K562 (cell line): ENCODE measurements around the gene VWC2L. TPM values are rescaled to one million over a fixed set of nuclear protein-coding genes. Genes with fewer than 3 reads are reported as not detected.

Experiments
- ATAC-seq: fragments of 200-7000 bp; cut with Tn5 transposase; 3 replicates; pipeline ENCODE4 v1.9.1; 2020; ENCODE audit warnings: moderate library complexity
- BruUV-seq: library from RNA; stranded (reverse); fragments of 400-500 nt; replicated peaks from 2 replicates; lab custom pipeline; 2021; lab: Mats Ljungman, UMichigan
- CTCF ChIA-PET: fragments of 300-600 bp; formaldehyde crosslinking; extraction: SDS; loops from one replicate; lab custom pipeline; 2021; ENCODE audit warnings: low intra/inter-chr PET ratio; lab: Yijun Ruan, JAX
- POLR2A ChIA-PET: fragments of 300-600, 350-650 bp; sonication (Branson Sonifier 250); formaldehyde crosslinking; extraction: SDS; loops from one replicate; lab custom pipeline; 2021; ENCODE audit warnings: antibody characterized with exemption, inconsistent platforms; lab: Yijun Ruan, JAX
- DNase-seq, 4 experiments: peaks; one replicate each; pipeline versions ENCODE4 v3.0.0 to v3.0.0-alpha.2; 2011 to 2018; ENCODE audit warnings: low spot score in 3 of 4, mixed read lengths in 3 of 4; ENCODE audit errors: extremely low read depth in 1 of 4
- FAIRE-seq: peaks from 2 replicates; lab custom pipeline; 2011; peaks lifted over from hg19 to GRCh38; lab: Jason Lieb, UNC
- H2AFZ ChIP-seq: 2 replicates; pipeline ENCODE4 v1.6.0; 2011; ENCODE audit warnings: low read depth, low read length, control low read depth, inconsistent platforms
- H3K27ac ChIP-seq: fragments of 200-600 bp; 3 replicates; pipeline ENCODE4 v1.8.0; 2011; ENCODE audit warnings: low read depth, mild to moderate bottlenecking, control low read depth, inconsistent platforms, low read length, moderate library complexity, mixed read lengths; ENCODE audit errors: extremely low read depth
- H3K27me3 ChIP-seq, 2 experiments: fragments of 300-600 bp in 1 of 2; 2 replicates in 1 of 2; 3 replicates in 1 of 2; pipeline versions ENCODE4 v1.6.0 to v1.8.0; 2011; ENCODE audit warnings: inconsistent platforms in 2 of 2, low read length in 2 of 2, mild to moderate bottlenecking in 1 of 2, mixed read lengths in 1 of 2, moderate library complexity in 1 of 2; ENCODE audit not compliant: control insufficient read depth in 2 of 2, insufficient read depth in 2 of 2
- H3K36me3 ChIP-seq: fragments of 300-600 bp; 3 replicates; pipeline ENCODE4 v1.8.0; 2011; ENCODE audit warnings: mild to moderate bottlenecking, low read length, inconsistent platforms; ENCODE audit not compliant: control insufficient read depth, insufficient read depth
- H3K4me1 ChIP-seq, 2 experiments: fragments of 200-600 bp in 1 of 2; replicated peaks in 1 of 2; 2 replicates in 1 of 2; 3 replicates in 1 of 2; pipeline versions ENCODE4 v1.5.1 to v1.8.0; 2011; ENCODE audit warnings: inconsistent platforms in 2 of 2, low read length in 2 of 2, mild to moderate bottlenecking in 1 of 2, mixed read lengths in 1 of 2, moderate library complexity in 1 of 2; ENCODE audit not compliant: control insufficient read depth in 2 of 2, insufficient read depth in 2 of 2
- H3K4me2 ChIP-seq: 2 replicates; pipeline ENCODE4 v1.6.1; 2011; ENCODE audit warnings: low read length, control low read depth, inconsistent platforms, mixed read lengths; ENCODE audit not compliant: insufficient read depth
- H3K4me3 ChIP-seq: fragments of 200-600 bp; sonication (generic), shearing (Covaris generic); 2 replicates; pipeline ENCODE4 v1.5.1; 2016; ENCODE audit warnings: control low read depth, inconsistent platforms
- H3K79me2 ChIP-seq: fragments of 200-600 bp; 3 replicates; pipeline ENCODE4 v1.8.0; 2011; ENCODE audit warnings: low read length, inconsistent platforms; ENCODE audit not compliant: control insufficient read depth, insufficient read depth
- H3K9ac ChIP-seq, 2 experiments: 2 replicates each; pipeline versions ENCODE4 v1.6.0 to v1.6.1; 2011; ENCODE audit warnings: low read depth in 2 of 2, low read length in 2 of 2, control low read depth in 1 of 2, inconsistent platforms in 1 of 2, mild to moderate bottlenecking in 1 of 2, mixed read lengths in 1 of 2; ENCODE audit not compliant: insufficient read depth in 1 of 2
- H3K9me1 ChIP-seq: one replicate; pipeline ENCODE4 v1.6.0; 2011; ENCODE audit warnings: inconsistent platforms, mild to moderate bottlenecking, low read length, moderate library complexity; ENCODE audit not compliant: control insufficient read depth, insufficient read depth
- H3K9me3 ChIP-seq: replicated peaks from 2 replicates; pipeline ENCODE4 v1.5.1; 2011; ENCODE audit warnings: low read depth, low read length, inconsistent platforms; ENCODE audit not compliant: control insufficient read depth, insufficient read depth
- H4K20me1 ChIP-seq: replicated peaks from 2 replicates; pipeline ENCODE4 v1.6.1; 2011; ENCODE audit warnings: low read length, inconsistent platforms, mixed read lengths; ENCODE audit not compliant: control insufficient read depth, insufficient read depth
- CREB3 ChIP-seq: fragments of 450-650 bp; conservative IDR thresholded peaks from 2 replicates; pipeline ENCODE4 v1.6.1; 2016; ENCODE audit warnings: missing genetic modification characterization, low read depth, mild to moderate bottlenecking, missing compliant biosample characterization, moderate library complexity
- ESRRB ChIP-seq: fragments of 250-450 bp; sonication (Bioruptor Pico); IDR thresholded peaks from 2 replicates; pipeline ENCODE4 v1.5.0; 2020; ENCODE audit warnings: mild to moderate bottlenecking, moderate library complexity, borderline replicate concordance
- HMGXB4 ChIP-seq: sonication (generic); formaldehyde crosslinking; IDR thresholded peaks from 2 replicates; pipeline ENCODE4 v1.8.1; 2023; ENCODE audit warnings: mild to moderate bottlenecking, missing genetic modification reagents
- NR1H2 ChIP-seq: sonication (generic); formaldehyde crosslinking; IDR thresholded peaks from 2 replicates; pipeline ENCODE4 v1.4.0; 2020; ENCODE audit warnings: mild to moderate bottlenecking, missing genetic modification reagents
- PKNOX1 ChIP-seq: fragments of 450-650 bp; IDR thresholded peaks from 2 replicates; pipeline ENCODE4 v1.6.1; 2016
- POLR2B ChIP-seq: fragments of 450-650 bp; IDR thresholded peaks from 2 replicates; pipeline ENCODE4 v1.6.1; 2018; ENCODE audit warnings: low read depth; ENCODE audit not compliant: partially characterized antibody
- RBM14 ChIP-seq: fragments of 200-400 bp; formaldehyde crosslinking; IDR thresholded peaks from 2 replicates; pipeline ENCODE4 v1.6.1; 2018; ENCODE audit warnings: low read depth, mild to moderate bottlenecking, low read length, moderate library complexity, borderline replicate concordance; ENCODE audit not compliant: insufficient read depth
- SPI1 ChIP-seq: IDR thresholded peaks from 2 replicates; pipeline ENCODE4 v1.6.1; 2011; ENCODE audit warnings: low read depth, low read length, control low read depth, borderline replicate concordance
- STAT5B ChIP-seq: fragments of 250-450 bp; sonication (Bioruptor Pico); IDR thresholded peaks from 2 replicates; pipeline ENCODE4 v1.8.0; 2021; ENCODE audit warnings: mild to moderate bottlenecking, inconsistent platforms
- XRCC3 ChIP-seq: fragments of 450-650 bp; IDR thresholded peaks from 2 replicates; pipeline ENCODE4 v1.6.1; 2017; ENCODE audit warnings: mild to moderate bottlenecking, moderate library complexity
- ZNF212 ChIP-seq: fragments of 450-650 bp; formaldehyde crosslinking; IDR thresholded peaks from 2 replicates; pipeline ENCODE4 v1.4.0; 2020; ENCODE audit warnings: mild to moderate bottlenecking
- ZNF347 ChIP-seq: fragments of 450-650 bp; formaldehyde crosslinking; IDR thresholded peaks from 2 replicates; pipeline ENCODE4 v1.4.0; 2020; ENCODE audit warnings: low read depth, mild to moderate bottlenecking, moderate library complexity
- WGBS: fragments of 100-300 bp; shearing (Covaris generic); methylation state at CpG from one replicate; pipeline ENCODE4 v1.1.6; 2016; ENCODE audit warnings: low coverage, mixed read lengths; ENCODE audit not compliant: insufficient coverage; ENCODE audit errors: missing lambda C conversion rate; 5-methylcytosine and 5-hydroxymethylcytosine counted together
- in situ Hi-C: fragments of 300-500 bp; cut with MboI; formaldehyde crosslinking; loops from 4 replicates; pipeline ENCODE4 v1.15.0; 2018; ENCODE audit warnings: inconsistent platforms, mixed read lengths
- intact Hi-C: fragments of 100-400 bp; cut with micrococcal nuclease; formaldehyde crosslinking; loops from 2 replicates; pipeline ENCODE4 v1.14.2; 2022
- polyA plus RNA-seq, 8 experiments: library from polyadenylated mRNA; depleted of rRNA in 4 of 8; stranded (reverse) in 5 of 8; unstranded in 3 of 8; fragments of >200 nt; fragmentation: Nextera tagmentation in 2 of 8; fragmentation: Illumina TruSeq in 1 of 8; extraction: Ambion mirVana in 2 of 8; extraction: Trizol in 1 of 8; gene quantifications; 2 replicates each; pipeline versions ENCODE4 v1.2.1 to v1.2.3, GENCODE V29; 2011 to 2014; ENCODE audit warnings: inconsistent platforms in 1 of 8, missing spikeins in 1 of 8
- total RNA-seq, 7 experiments: library from RNA; depleted of rRNA in 6 of 7; stranded (reverse); fragments of >200 nt in 6 of 7; fragmentation: Illumina TruSeq in 2 of 7; extraction: Trizol in 2 of 7; gene quantifications; 2 replicates each; pipeline versions ENCODE4 v1.2.1 to v1.2.3, GENCODE V29; 2011 to 2021; ENCODE audit warnings: low replicate concordance in 1 of 7

Gene VWC2L
- total and polyA plus RNA-seq, 9 of the 15 experiments (the other 6 are each of a cell fraction or from before 2014, with no cell fraction given) = not detected

GRCh38 chr2:214365549-214365948 lies 45.3 kb upstream of the VWC2L start (continued):
- TF ChIP-seq HMGXB4 (CRISPR knock-in tag) = no peak
- no peak for TF ChIP-seq ZNF212 (CRISPR knock-in tag)

- Histone ChIP-seq H3K36me3 (no peaks in the 10 kb centered on the region), H2AFZ (no peak overlapping the region), H3K9me3 (no peaks in the 10 kb centered on the region), H3K79me2 (no peaks in the 10 kb centered on the region), H3K4me1 (no peaks in the 10 kb centered on the region), H3K9me1 (no peaks in the 10 kb centered on the region), H3K27me3 (no peaks in the 10 kb centered on the region), H3K4me3 (no peak overlapping the region), H3K27ac (no peak overlapping the region), H4K20me1 (no peaks in the 10 kb centered on the region), H3K9ac (no peak overlapping the region), H3K4me2 (no peak overlapping the region)
- TF ChIP-seq SPI1 (no peak), ESRRB (CRISPR knock-in tag) (no peak), XRCC3 (no peak), CREB3 (no peak), POLR2B (no peak), ZNF347 (CRISPR knock-in tag) (no peak), PKNOX1 (no peak), RBM14 (no peak), NR1H2 (CRISPR knock-in tag) (no peak), STAT5B (no peak)
- ChIA-PET CTCF (no interaction called here), POLR2A (no interaction called here)
- FAIRE-seq (no peak), ATAC-seq (no peak), DNase-seq (no peak)
- in situ Hi-C loops (no loop called here), intact Hi-C loops (no loop called here)
- BruUV-seq = no TSS peak
- 0% methylated on average over 3 of the region's 3 CpGs for WGBS
Observed at GRCh38 chr2:214367171-214367570, 43.7 kb upstream of the VWC2L start.
